HepG2 (cell line): ENCODE data around the gene HS2ST1. TPM values are rescaled to one million over a fixed set of nuclear protein-coding genes. Genes with fewer than 3 reads are reported as not detected.

Source experiments
- ADNP ChIP-seq: sonication (generic); formaldehyde crosslinking; IDR thresholded peaks from 2 replicates; pipeline ENCODE4 v1.4.0; 2020; ENCODE audit warnings: missing genetic modification reagents
- CBX1 ChIP-seq: IDR thresholded peaks from one replicate; pipeline ENCODE4 v1.6.1; 2016; ENCODE audit warnings: antibody characterized with exemption, low read depth
- CREB1 ChIP-seq, 2 experiments: fragments of 450-650 bp in 1 of 2; IDR thresholded peaks; 2 replicates each; pipeline ENCODE4 v1.6.1; 2016 to 2017; ENCODE audit warnings: control low read depth in 1 of 2, mild to moderate bottlenecking in 1 of 2, missing compliant biosample characterization in 1 of 2, missing genetic modification characterization in 1 of 2
- GZF1 ChIP-seq: sonication (generic); formaldehyde crosslinking; IDR thresholded peaks from 2 replicates; pipeline ENCODE4 v1.5.1; 2020; ENCODE audit warnings: mild to moderate bottlenecking, missing genetic modification reagents
- HMG20B ChIP-seq: conservative IDR thresholded peaks from 2 replicates; pipeline ENCODE4 v1.6.1; 2016; ENCODE audit warnings: missing genetic modification reagents, missing compliant biosample characterization
- MLLT10 ChIP-seq: sonication (generic); formaldehyde crosslinking; IDR thresholded peaks from 2 replicates; pipeline ENCODE4 v1.4.0; 2020; ENCODE audit warnings: missing genetic modification reagents
- RFXAP ChIP-seq: sonication (generic); formaldehyde crosslinking; IDR thresholded peaks from 2 replicates; pipeline ENCODE4 v1.4.0; 2020; ENCODE audit warnings: missing genetic modification reagents, borderline replicate concordance
- TCF7L2 ChIP-seq: IDR thresholded peaks from 2 replicates; pipeline ENCODE4 v1.6.1; 2011; ENCODE audit warnings: mild to moderate bottlenecking, low read depth, low read length, moderate library complexity
- ZNF17 ChIP-seq: sonication (generic); formaldehyde crosslinking; IDR thresholded peaks from 2 replicates; pipeline ENCODE4 v1.5.0; 2020; ENCODE audit warnings: mild to moderate bottlenecking, missing genetic modification reagents
- ZNF263 ChIP-seq: sonication (generic); formaldehyde crosslinking; IDR thresholded peaks from 2 replicates; pipeline ENCODE4 v1.4.0; 2020; ENCODE audit warnings: missing genetic modification reagents
- ZNF317 ChIP-seq: sonication (generic); formaldehyde crosslinking; IDR thresholded peaks from 2 replicates; pipeline ENCODE4 v1.5.0; 2020; ENCODE audit warnings: mild to moderate bottlenecking, missing genetic modification reagents
- ZNF441 ChIP-seq: sonication (generic); formaldehyde crosslinking; IDR thresholded peaks from 2 replicates; pipeline ENCODE4 v1.7.0; 2021; ENCODE audit warnings: missing genetic modification reagents, borderline replicate concordance
- polyA plus RNA-seq, 8 experiments: library from polyadenylated mRNA; depleted of rRNA in 3 of 8; stranded (reverse) in 7 of 8; unstranded in 1 of 8; fragments of >200 nt; fragmentation: Illumina TruSeq in 4 of 8; extraction: Trizol in 4 of 8; gene quantifications; 2 replicates each; pipeline versions ENCODE4 v1.2.1 to v1.2.3, GENCODE V29; 2011 to 2016; ENCODE audit warnings: low read depth in 4 of 8, missing spikeins in 1 of 8, mixed read lengths in 1 of 8; ENCODE audit not compliant: insufficient read depth in 1 of 8
- total RNA-seq, 5 experiments: library from RNA; depleted of rRNA; stranded (reverse); fragments of >200 nt; fragmentation: Illumina TruSeq; extraction: Trizol; gene quantifications; 2 replicates each; pipeline ENCODE4 v1.2.3, GENCODE V29; 2016; ENCODE audit warnings: low read depth in 1 of 5
- TF ChIP-seq, protein P1 (sequence below): sonication (generic); formaldehyde crosslinking; IDR thresholded peaks from 2 replicates; pipeline ENCODE4 v1.4.0; 2020; ENCODE audit warnings: missing genetic modification reagents, borderline replicate concordance

The HS2ST1 gene
- total and polyA plus RNA-seq, 2 of the 13 experiments (the other 11 are each of a cell fraction or from before 2014, with no cell fraction given) = 22.1 to 58.7 TPM

DNA sequence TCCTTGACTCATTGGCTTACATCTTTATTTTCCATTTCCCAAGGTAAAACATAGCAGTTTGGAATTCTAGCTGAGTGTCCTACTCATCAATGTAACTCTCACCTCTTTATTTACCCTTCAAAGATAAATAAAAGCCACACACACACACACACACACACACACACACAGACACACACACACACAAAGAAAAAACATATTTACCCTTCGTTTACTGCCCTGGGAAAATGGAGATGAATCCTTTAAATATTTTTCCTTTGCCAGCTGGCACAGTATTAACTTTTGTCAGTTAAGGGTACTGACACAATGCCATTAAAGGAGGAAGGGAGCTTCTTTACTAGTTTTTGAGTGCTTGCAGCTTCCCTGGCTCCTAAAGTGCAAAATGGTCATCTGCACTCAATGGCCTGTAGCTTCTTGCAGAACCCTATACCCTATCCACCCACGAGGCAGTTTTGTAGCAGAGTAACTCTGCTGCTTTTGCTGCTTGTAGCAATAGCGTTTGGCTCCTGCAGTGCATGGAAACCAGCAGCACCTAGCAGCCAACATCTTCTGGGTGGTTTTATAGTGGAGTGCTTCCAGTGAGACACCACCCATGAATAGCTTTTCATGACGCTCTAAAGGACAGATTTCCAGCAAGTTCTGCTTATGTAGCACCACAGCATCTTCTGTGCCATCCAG is 103.7 kb downstream of the HS2ST1 start (continued):
- TF ChIP-seq, protein P1, sequence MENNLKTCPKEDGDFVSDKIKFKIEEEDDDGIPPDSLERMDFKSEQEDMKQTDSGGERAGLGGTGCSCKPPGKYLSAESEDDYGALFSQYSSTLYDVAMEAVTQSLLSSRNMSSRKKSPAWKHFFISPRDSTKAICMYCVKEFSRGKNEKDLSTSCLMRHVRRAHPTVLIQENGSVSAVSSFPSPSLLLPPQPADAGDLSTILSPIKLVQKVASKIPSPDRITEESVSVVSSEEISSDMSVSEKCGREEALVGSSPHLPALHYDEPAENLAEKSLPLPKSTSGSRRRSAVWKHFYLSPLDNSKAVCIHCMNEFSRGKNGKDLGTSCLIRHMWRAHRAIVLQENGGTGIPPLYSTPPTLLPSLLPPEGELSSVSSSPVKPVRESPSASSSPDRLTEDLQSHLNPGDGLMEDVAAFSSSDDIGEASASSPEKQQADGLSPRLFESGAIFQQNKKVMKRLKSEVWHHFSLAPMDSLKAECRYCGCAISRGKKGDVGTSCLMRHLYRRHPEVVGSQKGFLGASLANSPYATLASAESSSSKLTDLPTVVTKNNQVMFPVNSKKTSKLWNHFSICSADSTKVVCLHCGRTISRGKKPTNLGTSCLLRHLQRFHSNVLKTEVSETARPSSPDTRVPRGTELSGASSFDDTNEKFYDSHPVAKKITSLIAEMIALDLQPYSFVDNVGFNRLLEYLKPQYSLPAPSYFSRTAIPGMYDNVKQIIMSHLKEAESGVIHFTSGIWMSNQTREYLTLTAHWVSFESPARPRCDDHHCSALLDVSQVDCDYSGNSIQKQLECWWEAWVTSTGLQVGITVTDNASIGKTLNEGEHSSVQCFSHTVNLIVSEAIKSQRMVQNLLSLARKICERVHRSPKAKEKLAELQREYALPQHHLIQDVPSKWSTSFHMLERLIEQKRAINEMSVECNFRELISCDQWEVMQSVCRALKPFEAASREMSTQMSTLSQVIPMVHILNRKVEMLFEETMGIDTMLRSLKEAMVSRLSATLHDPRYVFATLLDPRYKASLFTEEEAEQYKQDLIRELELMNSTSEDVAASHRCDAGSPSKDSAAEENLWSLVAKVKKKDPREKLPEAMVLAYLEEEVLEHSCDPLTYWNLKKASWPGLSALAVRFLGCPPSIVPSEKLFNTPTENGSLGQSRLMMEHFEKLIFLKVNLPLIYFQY (CRISPR knock-in tag) = no peak
- no peak for TF ChIP-seq RFXAP (CRISPR knock-in tag)
- TF ChIP-seq ZNF441 (CRISPR knock-in tag) = no peak
- TF ChIP-seq ADNP (CRISPR knock-in tag) = no peak
- TF ChIP-seq ZNF17 (CRISPR knock-in tag) = no peak
- TF ChIP-seq MLLT10 (CRISPR knock-in tag) = no peak
- 0 out of 2 replicates have a peak, but pooled peaks have one; percentile 61 for TF ChIP-seq ZNF317 (CRISPR knock-in tag)
- no peak for TF ChIP-seq ZNF263 (CRISPR knock-in tag)
- no peak for TF ChIP-seq TCF7L2
- no peak for TF ChIP-seq CREB1 (IDR thresholded peaks at IDR 0.05)
- TF ChIP-seq CREB1 (CRISPR knock-in tag; IDR thresholded peaks at IDR 0.05) = 0 out of 2 replicates have a peak, but pooled peaks have one; percentile 19
- no peak for TF ChIP-seq CBX1
- no peak for TF ChIP-seq HMG20B (CRISPR knock-in tag)
- TF ChIP-seq GZF1 (CRISPR knock-in tag) = no peak
